Peyer's patch (tissue), 4 donors: ENCODE measurements around the gene KCTD1.

Experiments
- CTCF ChIP-seq, 6 experiments: fragments of 450-650 bp in 4 of 6; fragments of 200-600 bp in 2 of 6; sonication (generic) in 1 of 6; IDR thresholded peaks; one replicate each; pipeline ENCODE4 v1.5.1; 2017 to 2019; ENCODE audit warnings: antibody characterized with exemption in 6 of 6, mild to moderate bottlenecking in 3 of 6, moderate library complexity in 1 of 6
- POLR2A ChIP-seq, 2 donors: fragments of 450-650 bp; IDR thresholded peaks; one replicate each; pipeline ENCODE4 v1.5.1; 2017; ENCODE audit warnings: antibody characterized with exemption in 2 of 2, mild to moderate bottlenecking in 2 of 2, moderate library complexity in 2 of 2

- TF ChIP-seq POLR2A (IDR thresholded peaks at IDR 0.05), result no peak
- no peak for TF ChIP-seq CTCF (IDR thresholded peaks at IDR 0.05)
Measured at GRCh38 chr18:26464128-26465011, 84.0 kb downstream of the KCTD1 start.
